Hepatocyte (in vitro differentiated cells): ENCODE data around the gene LUZP2. TPM values are rescaled to one million over a fixed set of nuclear protein-coding genes. Genes with fewer than 3 reads are reported as not detected.

Source experiments
- DNase-seq: peaks from one replicate; pipeline ENCODE4 v3.0.0-alpha.2; 2016; ENCODE audit warnings: low spot score
- H2AFZ ChIP-seq: fragments of 200-600 bp; sonication (generic); 2 replicates; pipeline ENCODE4 v1.6.0; 2016; ENCODE audit warnings: antibody characterized with exemption, mild to moderate bottlenecking
- H3K27ac ChIP-seq: fragments of 200-600 bp; sonication (generic); 2 replicates; pipeline ENCODE4 v1.5.1; 2016; ENCODE audit warnings: mild to moderate bottlenecking
- H3K27me3 ChIP-seq: fragments of 200-600 bp; sonication (generic); 2 replicates; pipeline ENCODE4 v1.6.1; 2016
- H3K36me3 ChIP-seq: fragments of 200-600 bp; sonication (generic); replicated peaks from 2 replicates; pipeline ENCODE4 v1.5.1; 2016; ENCODE audit warnings: low read depth; ENCODE audit not compliant: insufficient read depth
- H3K4me1 ChIP-seq: fragments of 200-600 bp; sonication (generic); 2 replicates; pipeline ENCODE4 v1.5.1; 2016; ENCODE audit warnings: mild to moderate bottlenecking, moderate library complexity; ENCODE audit not compliant: insufficient read depth
- H3K4me2 ChIP-seq: fragments of 200-600 bp; sonication (generic); 2 replicates; pipeline ENCODE4 v1.6.0; 2016
- H3K4me3 ChIP-seq: fragments of 200-600 bp; sonication (generic); 2 replicates; pipeline ENCODE4 v1.5.1; 2016; ENCODE audit warnings: mild to moderate bottlenecking
- H3K79me2 ChIP-seq: fragments of 200-600 bp; sonication (generic); 2 replicates; pipeline ENCODE4 v1.6.0; 2017; ENCODE audit warnings: mild to moderate bottlenecking
- H3K9me2 ChIP-seq: fragments of 200-600 bp; sonication (generic); replicated peaks from 2 replicates; pipeline ENCODE4 v1.6.0; 2017; ENCODE audit warnings: mild to moderate bottlenecking; ENCODE audit not compliant: insufficient read depth
- H3K9me3 ChIP-seq: fragments of 200-600 bp; sonication (generic); 2 replicates; pipeline ENCODE4 v1.5.1; 2016; ENCODE audit warnings: low read depth, mild to moderate bottlenecking
- H4K20me1 ChIP-seq: fragments of 200-600 bp; sonication (generic); 2 replicates; pipeline ENCODE4 v1.6.0; 2016; ENCODE audit warnings: mild to moderate bottlenecking; ENCODE audit not compliant: insufficient read depth, poor library complexity, severe bottlenecking
- EZH2 ChIP-seq: fragments of 200-600 bp; sonication (generic); IDR thresholded peaks from 2 replicates; pipeline ENCODE4 v1.6.1; 2016; ENCODE audit warnings: antibody characterized with exemption, mild to moderate bottlenecking, borderline replicate concordance
- EZH2phosphoT487 ChIP-seq: fragments of 200-600 bp; sonication (generic); IDR thresholded peaks from one replicate; pipeline ENCODE4 v1.6.1; 2018; ENCODE audit warnings: antibody characterized with exemption, mild to moderate bottlenecking, low read depth, moderate library complexity; ENCODE audit not compliant: unreplicated experiment, severe bottlenecking
- WGBS: methylation state at CpG from one replicate; pipeline ENCODE4 v1.1.6; 2016; ENCODE audit warnings: low lambda C conversion rate; ENCODE audit errors: missing lambda C conversion rate; 5-methylcytosine and 5-hydroxymethylcytosine counted together
- polyA plus RNA-seq: library from polyadenylated mRNA; unstranded; fragments of >200 nt; fragmentation: Nextera tagmentation; extraction: Ambion mirVana; gene quantifications from 2 replicates; pipeline ENCODE4 v1.2.1, GENCODE V29; 2016
- total RNA-seq: library from RNA; depleted of rRNA; stranded (reverse); fragments of >200 nt; gene quantifications from 2 replicates; pipeline ENCODE4 v1.2.3, GENCODE V29; 2014
- TF ChIP-seq, protein P1 (sequence below): fragments of 200-600 bp; sonication (generic); IDR thresholded peaks from 2 replicates; pipeline ENCODE4 v1.5.1; 2016; ENCODE audit warnings: antibody characterized with exemption, mild to moderate bottlenecking; ENCODE audit not compliant: poor library complexity

Gene LUZP2
- total and polyA plus RNA-seq, 2 experiments from 2014 or later = 2.2 to 7.9 TPM

DNA sequence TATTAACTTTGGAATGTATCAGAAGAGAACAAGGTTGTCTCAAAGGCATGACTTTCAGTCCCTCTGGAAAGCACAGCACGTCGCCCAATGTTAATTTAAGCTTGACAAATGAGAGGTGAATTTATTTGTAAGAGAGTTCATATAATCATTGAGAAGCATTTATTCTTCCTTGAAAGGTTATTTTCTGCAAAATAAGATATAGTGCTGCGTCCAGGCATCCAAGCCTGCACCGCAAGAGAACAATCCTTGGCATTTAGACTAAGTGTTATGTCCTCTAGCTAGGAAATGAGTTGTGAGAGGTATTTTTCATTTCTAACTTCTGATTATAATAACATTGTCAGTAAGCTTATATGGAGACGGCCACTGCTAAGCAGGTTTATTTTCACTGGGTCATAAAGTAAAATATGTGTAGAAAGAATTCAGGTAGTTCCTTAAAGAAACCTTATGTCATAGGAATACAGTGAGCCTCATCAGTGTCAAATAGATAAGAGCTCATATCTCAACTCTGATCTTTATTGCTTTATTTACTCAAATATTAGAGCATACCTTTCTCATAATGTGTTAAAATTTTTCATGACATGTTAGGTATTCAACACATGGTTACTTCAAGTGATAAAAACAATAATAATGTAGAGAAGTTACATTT is 182.0 kb downstream of the LUZP2 start:
- TF ChIP-seq EZH2phosphoT487 (no peak), EZH2 (no peak)
- TF ChIP-seq, protein P1, sequence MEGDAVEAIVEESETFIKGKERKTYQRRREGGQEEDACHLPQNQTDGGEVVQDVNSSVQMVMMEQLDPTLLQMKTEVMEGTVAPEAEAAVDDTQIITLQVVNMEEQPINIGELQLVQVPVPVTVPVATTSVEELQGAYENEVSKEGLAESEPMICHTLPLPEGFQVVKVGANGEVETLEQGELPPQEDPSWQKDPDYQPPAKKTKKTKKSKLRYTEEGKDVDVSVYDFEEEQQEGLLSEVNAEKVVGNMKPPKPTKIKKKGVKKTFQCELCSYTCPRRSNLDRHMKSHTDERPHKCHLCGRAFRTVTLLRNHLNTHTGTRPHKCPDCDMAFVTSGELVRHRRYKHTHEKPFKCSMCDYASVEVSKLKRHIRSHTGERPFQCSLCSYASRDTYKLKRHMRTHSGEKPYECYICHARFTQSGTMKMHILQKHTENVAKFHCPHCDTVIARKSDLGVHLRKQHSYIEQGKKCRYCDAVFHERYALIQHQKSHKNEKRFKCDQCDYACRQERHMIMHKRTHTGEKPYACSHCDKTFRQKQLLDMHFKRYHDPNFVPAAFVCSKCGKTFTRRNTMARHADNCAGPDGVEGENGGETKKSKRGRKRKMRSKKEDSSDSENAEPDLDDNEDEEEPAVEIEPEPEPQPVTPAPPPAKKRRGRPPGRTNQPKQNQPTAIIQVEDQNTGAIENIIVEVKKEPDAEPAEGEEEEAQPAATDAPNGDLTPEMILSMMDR = no peak
- no peaks in the 10 kb centered on the region for H3K27me3 ChIP-seq
- no peaks in the 10 kb centered on the region for H3K9me3 ChIP-seq
- no peak overlapping the region for H2AFZ ChIP-seq
- WGBS = 69% methylated on average over 5 of the region's 5 CpGs
- H3K4me2 ChIP-seq = no peak overlapping the region
- H3K4me3 ChIP-seq = no peak overlapping the region
- no peaks in the 10 kb centered on the region for H4K20me1 ChIP-seq
- no peaks in the 10 kb centered on the region for H3K36me3 ChIP-seq
- peaks cover 3% of the 10 kb centered on the region for H3K4me1 ChIP-seq
- H3K79me2 ChIP-seq = no peaks in the 10 kb centered on the region
- no peak overlapping the region for H3K27ac ChIP-seq
- no peak for DNase-seq
- no peaks in the 10 kb centered on the region for H3K9me2 ChIP-seq

- WGBS = 49% methylated on average over 2 of the region's 2 CpGs
- Histone ChIP-seq H3K4me2 (no peak overlapping the region), H4K20me1 (no peaks in the 10 kb centered on the region), H3K9me2 (no peaks in the 10 kb centered on the region), H3K27me3 (no peaks in the 10 kb centered on the region), H2AFZ (no peak overlapping the region), H3K27ac (no peak overlapping the region), H3K9me3 (no peaks in the 10 kb centered on the region), H3K4me1 (peaks cover 3% of the 10 kb centered on the region), H3K4me3 (no peak overlapping the region), H3K79me2 (no peaks in the 10 kb centered on the region), H3K36me3 (no peaks in the 10 kb centered on the region)
- no peak for DNase-seq
- no peak for TF ChIP-seq EZH2
- TF ChIP-seq, protein P1 = no peak
- no peak for TF ChIP-seq EZH2phosphoT487
Observed at GRCh38 chr11:24679821-24680351, 183.0 kb downstream of the LUZP2 start.

DNA sequence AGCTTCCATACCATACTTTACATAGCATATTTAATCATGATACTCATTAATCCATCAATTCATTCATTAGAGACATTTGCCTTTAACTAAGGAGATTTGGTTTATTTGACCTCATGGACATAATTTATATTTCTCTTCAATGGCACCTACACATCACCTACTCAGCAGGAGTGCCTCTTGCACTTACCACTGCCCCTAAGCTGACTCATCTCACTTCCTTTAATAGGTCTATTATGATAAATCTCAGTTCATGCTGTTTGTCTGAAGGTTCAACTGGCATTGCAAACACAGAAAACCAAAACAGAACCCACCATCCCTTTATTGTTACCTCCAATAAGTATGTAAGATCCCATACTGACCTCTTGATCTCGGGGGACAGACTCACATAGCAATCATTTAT is 186.7 kb downstream of the LUZP2 start:
- Histone ChIP-seq H3K4me3 (no peak overlapping the region), H3K4me2 (no peak overlapping the region), H3K27ac (no peak overlapping the region), H3K4me1 (no peaks in the 10 kb centered on the region), H3K9me3 (no peaks in the 10 kb centered on the region), H3K27me3 (no peaks in the 10 kb centered on the region), H3K79me2 (no peaks in the 10 kb centered on the region), H2AFZ (no peak overlapping the region), H4K20me1 (no peaks in the 10 kb centered on the region), H3K9me2 (no peaks in the 10 kb centered on the region), H3K36me3 (no peaks in the 10 kb centered on the region)
- TF ChIP-seq, protein P1 = no peak
- 96% methylated on average over 1 of the region's 1 CpG for WGBS
- DNase-seq = no peak
